GM06990 (cell line): ENCODE measurements around the gene GFI1B.
"Not testable (repeated sequence)": the region's sequence is repeated elsewhere in the genome, so short reads cannot be mapped to it uniquely, and the experiment has no call there.

Source experiments
- DNase-seq: peaks from one replicate; pipeline ENCODE4 v3.0.0-alpha.2; 2011; ENCODE audit not compliant: insufficient read length; ENCODE audit errors: extremely low read depth
- H3K27me3 ChIP-seq: replicated peaks from 2 replicates; pipeline ENCODE4 v1.6.0; 2011; ENCODE audit warnings: low read length; ENCODE audit not compliant: control insufficient read depth, insufficient read depth
- H3K36me3 ChIP-seq: 2 replicates; pipeline ENCODE4 v1.5.1; 2011; ENCODE audit warnings: low read length; ENCODE audit not compliant: control insufficient read depth, insufficient read depth
- H3K4me3 ChIP-seq: replicated peaks from 2 replicates; pipeline ENCODE4 v1.5.1; 2011; ENCODE audit warnings: low read depth, mild to moderate bottlenecking, control low read depth, low read length
- TF ChIP-seq, protein P1 (sequence below): IDR thresholded peaks from 2 replicates; pipeline ENCODE4 v1.5.1; 2011; ENCODE audit warnings: low read length, control low read depth, mild to moderate bottlenecking, inconsistent platforms; ENCODE audit not compliant: insufficient read depth, poor library complexity, severe bottlenecking

Gene GFI1B

DNA sequence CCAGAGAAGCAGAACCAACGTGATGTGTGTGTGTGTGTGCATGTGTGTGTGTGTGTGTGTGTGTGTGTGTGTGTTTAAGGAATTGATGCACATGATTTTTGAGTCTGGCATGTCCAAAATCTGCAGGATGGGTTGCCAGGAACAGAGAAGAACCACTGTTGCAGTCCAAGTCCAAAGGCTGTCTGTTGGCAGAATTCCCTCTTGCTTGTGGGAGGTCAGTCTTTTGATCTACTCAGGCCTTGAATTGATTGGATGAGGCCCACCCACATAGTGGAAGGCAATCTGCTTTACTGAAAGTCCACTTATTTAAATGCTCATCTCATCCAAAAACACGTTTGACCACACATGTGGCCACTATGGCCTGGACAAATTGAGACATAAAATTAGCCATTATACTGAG, 22.7 kb upstream of the GFI1B start:
- no peak for DNase-seq
- Histone ChIP-seq H3K4me3 (no peak overlapping the region), H3K36me3 (no peaks in the 10 kb centered on the region), H3K27me3 (no peaks in the 10 kb centered on the region)
- TF ChIP-seq, protein P1, sequence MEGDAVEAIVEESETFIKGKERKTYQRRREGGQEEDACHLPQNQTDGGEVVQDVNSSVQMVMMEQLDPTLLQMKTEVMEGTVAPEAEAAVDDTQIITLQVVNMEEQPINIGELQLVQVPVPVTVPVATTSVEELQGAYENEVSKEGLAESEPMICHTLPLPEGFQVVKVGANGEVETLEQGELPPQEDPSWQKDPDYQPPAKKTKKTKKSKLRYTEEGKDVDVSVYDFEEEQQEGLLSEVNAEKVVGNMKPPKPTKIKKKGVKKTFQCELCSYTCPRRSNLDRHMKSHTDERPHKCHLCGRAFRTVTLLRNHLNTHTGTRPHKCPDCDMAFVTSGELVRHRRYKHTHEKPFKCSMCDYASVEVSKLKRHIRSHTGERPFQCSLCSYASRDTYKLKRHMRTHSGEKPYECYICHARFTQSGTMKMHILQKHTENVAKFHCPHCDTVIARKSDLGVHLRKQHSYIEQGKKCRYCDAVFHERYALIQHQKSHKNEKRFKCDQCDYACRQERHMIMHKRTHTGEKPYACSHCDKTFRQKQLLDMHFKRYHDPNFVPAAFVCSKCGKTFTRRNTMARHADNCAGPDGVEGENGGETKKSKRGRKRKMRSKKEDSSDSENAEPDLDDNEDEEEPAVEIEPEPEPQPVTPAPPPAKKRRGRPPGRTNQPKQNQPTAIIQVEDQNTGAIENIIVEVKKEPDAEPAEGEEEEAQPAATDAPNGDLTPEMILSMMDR: no peak

DNA sequence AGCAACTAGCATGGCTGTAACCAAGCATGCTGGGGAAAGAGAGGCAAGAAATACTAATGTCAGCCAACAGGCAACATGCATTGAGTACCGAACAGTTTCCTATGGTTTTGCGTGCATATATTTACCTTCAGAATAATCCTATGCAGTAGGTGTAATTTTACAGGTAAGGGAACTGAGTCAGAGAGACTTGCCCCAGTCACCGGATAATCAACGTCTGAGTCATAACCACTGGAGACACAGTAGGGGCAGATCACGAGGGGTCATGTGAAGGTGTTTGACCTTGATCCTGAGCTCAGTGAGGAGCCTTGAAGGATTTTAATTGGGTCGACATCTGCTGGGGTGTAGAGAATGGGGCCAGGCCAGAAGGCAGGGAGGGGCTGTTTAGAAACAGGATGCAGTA, 20.7 kb upstream of the GFI1B start:
- Histone ChIP-seq H3K36me3 (no peaks in the 10 kb centered on the region), H3K27me3 (no peaks in the 10 kb centered on the region), H3K4me3 (no peak overlapping the region)
- TF ChIP-seq, protein P1: no peak
- no peak for DNase-seq

DNA sequence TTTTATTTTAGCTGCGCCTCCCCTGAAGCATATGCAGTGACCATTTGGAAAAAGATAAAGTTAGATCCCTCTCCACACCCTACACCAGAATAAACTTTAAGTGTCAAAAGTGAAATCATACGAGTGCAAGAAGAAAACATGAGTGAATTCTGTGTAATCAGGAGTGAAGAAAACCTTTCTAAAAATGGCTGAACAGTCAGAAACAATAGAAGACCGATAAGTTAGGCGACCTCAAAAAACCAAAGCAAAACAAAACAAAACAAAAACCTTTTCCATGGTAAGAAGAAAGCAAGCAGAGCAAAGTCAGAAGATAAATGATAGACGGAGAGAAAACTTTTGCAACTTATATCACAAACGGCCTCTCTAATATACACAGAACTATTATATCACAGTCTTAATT, 17.5 kb upstream of the GFI1B start:
- TF ChIP-seq, protein P1: no peak
- DNase-seq: no peak

DNA sequence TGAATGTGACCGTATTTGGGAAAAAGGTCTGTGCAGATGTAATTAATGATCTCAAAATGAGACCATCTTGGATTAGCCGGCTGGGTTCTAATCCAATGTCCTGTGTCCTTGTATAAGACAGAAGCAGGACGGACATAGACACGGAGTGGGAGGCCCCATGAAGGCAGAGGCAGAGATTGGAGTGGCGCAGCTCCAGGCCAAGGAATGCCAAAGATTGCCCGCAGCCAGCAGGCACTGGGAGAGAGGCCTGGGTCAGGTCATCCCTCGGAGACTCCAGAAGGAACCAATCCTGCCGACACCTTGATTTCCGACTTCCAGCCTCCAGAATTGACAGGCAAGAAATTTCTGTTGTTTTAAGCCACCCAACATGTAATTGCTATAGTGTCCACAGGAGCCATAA, 13.0 kb upstream of the GFI1B start:
- TF ChIP-seq, protein P1: no peak
- H3K4me3 ChIP-seq: no peak overlapping the region
- no peak for DNase-seq
- H3K36me3 ChIP-seq: no peaks in the 10 kb centered on the region
- no peaks in the 10 kb centered on the region; the same call in 1 of the 2 replicates for H3K27me3 ChIP-seq

More for the DNA sequence above, 17.5 kb upstream of the GFI1B start:
- Histone ChIP-seq H3K4me3 (no peak overlapping the region), H3K27me3 (no peaks in the 10 kb centered on the region; the same call in 1 of the 2 replicates), H3K36me3 (no peaks in the 10 kb centered on the region)

DNA sequence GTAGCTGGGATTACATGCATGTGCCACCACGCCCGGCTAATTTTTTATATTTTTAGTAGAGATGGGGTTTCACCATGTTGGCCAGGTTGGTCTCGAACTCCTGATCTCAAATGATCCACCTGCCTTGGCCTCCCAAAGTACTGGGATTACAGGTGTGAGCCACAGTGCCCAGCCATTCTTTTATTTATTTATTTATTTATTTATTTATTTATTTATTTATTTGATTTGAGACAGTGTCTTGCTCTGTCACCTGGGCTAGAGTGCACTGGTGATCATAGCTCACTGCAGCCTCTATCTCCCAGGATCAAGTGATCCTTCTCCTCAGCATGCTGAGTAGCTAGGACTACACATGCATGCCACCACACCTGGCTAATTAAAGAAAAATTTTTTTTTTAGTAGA, 10.6 kb upstream of the GFI1B start:
- H3K36me3 ChIP-seq, H3K4me3 ChIP-seq, DNase-seq, H3K27me3 ChIP-seq: not testable (repeated sequence)

DNA sequence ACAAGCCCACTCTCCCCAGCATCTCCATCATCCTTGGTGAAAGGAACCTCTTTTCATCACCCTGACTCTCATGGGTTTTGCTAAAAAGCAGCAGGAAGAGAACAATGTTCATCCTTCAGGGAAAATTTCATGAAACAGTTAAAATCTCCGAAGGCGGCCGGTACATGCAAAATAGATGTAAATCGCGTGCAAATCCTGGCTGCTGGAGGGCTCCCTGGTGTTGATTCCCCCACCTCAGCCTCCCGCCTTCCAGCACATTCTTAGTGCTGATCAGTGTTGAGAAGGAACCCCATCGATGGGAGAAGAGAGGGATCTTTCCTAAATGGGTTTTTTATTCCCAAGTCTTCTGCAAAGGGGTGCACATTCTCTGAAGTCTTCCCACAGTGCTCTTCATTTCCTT, 8.7 kb upstream of the GFI1B start:
- no peak for DNase-seq
- no peaks in the 10 kb centered on the region for H3K36me3 ChIP-seq
- no peaks in the 10 kb centered on the region; the same call in 1 of the 2 replicates for H3K27me3 ChIP-seq

More for the DNA sequence above, 8.7 kb upstream of the GFI1B start:
- no peak overlapping the region for H3K4me3 ChIP-seq
- TF ChIP-seq, protein P1: no peak
